GM12872 (cell line): Measurements from ENCODE around the gene BLVRA.

Source experiments
- CTCF ChIP-seq: IDR thresholded peaks from 3 replicates; pipeline ENCODE4 v1.5.1; 2011; ENCODE audit warnings: low read depth, mild to moderate bottlenecking, low read length, moderate library complexity; ENCODE audit not compliant: insufficient read depth

The BLVRA gene

GRCh38 chr7:43782768-43783555 is 24.5 kb downstream of the BLVRA start:
- no peak for TF ChIP-seq CTCF

GRCh38 chr7:43784030-43784584 is 25.6 kb downstream of the BLVRA start:
- no peak for TF ChIP-seq CTCF

GRCh38 chr7:43785420-43785819 is 26.9 kb downstream of the BLVRA start:
- TF ChIP-seq CTCF, result no peak

- no peak for TF ChIP-seq CTCF
These were observed 29.3 kb downstream of the BLVRA start for GRCh38 chr7:43787771-43788170.

- TF ChIP-seq CTCF, result no peak
These were observed 31.5 kb downstream of the BLVRA start for GRCh38 chr7:43790006-43790405.

- no peak for TF ChIP-seq CTCF
These were observed 32.4 kb downstream of the BLVRA start for GRCh38 chr7:43790834-43791233.

- no peak for TF ChIP-seq CTCF
These were observed 33.2 kb downstream of the BLVRA start for GRCh38 chr7:43791665-43792064.
